Mesothelial cell of epicardium (in vitro differentiated cells): ENCODE results near the gene SIL1. TPM values are rescaled to one million over a fixed set of nuclear protein-coding genes. Genes with fewer than 3 reads are reported as not detected.

Source experiments
- DNase-seq, 2 experiments: peaks; one replicate each; pipeline ENCODE4 v3.0.0; 2021; ENCODE audit warnings: low spot score in 2 of 2; ENCODE audit not compliant: unreplicated experiment in 2 of 2
- H3K27ac Mint-ChIP-seq: 2 replicates; pipeline ENCODE4 v1.8.0; 2021; ENCODE audit warnings: mixed read lengths
- H3K27me3 Mint-ChIP-seq: 2 replicates; pipeline ENCODE4 v1.8.0; 2021; ENCODE audit warnings: low read depth, mixed read lengths
- H3K36me3 Mint-ChIP-seq: 2 replicates; pipeline ENCODE4 v1.8.0; 2021; ENCODE audit warnings: mixed read lengths
- H3K4me1 Mint-ChIP-seq: 2 replicates; pipeline ENCODE4 v1.8.0; 2021; ENCODE audit warnings: mixed read lengths
- H3K4me3 Mint-ChIP-seq: 2 replicates; pipeline ENCODE4 v1.8.0; 2021; ENCODE audit warnings: mild to moderate bottlenecking, moderate library complexity, mixed read lengths
- H3K9me3 Mint-ChIP-seq: 2 replicates; pipeline ENCODE4 v1.8.0; 2021; ENCODE audit warnings: mixed read lengths
- total RNA-seq: library from RNA; stranded (reverse); gene quantifications from 3 replicates; pipeline ENCODE4 v1.2.1, GENCODE V29; 2021
- TF ChIP-seq, protein P1 (sequence below): fragments of 200-600 bp; sonication (generic); IDR thresholded peaks from one replicate; pipeline ENCODE4 v1.5.0; 2021; ENCODE audit warnings: antibody characterized with exemption; ENCODE audit not compliant: unreplicated experiment

SIL1 gene
- total RNA-seq, 1 donor from 2014 or later, result 46.2 TPM

DNA sequence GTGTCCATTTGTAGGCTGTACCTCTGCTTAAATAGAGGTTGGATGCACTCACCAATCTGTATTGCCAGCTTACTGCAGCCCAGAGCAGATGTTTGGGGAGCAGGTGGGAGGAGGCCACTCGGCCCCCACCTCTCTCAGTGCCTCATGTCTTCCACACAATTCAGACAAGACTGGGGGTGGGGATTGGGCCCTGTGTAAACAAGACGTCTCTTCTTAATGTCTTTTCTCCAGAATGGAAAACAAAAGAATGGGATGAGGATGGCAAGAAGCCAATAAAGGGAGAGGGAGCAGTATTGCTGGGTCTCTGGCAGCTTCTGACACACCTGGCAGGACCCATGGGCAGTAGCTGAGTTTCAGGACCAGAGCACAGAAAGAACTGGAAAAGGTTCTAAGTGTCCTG is 64.9 kb downstream of the SIL1 start:
- TF ChIP-seq, protein P1, sequence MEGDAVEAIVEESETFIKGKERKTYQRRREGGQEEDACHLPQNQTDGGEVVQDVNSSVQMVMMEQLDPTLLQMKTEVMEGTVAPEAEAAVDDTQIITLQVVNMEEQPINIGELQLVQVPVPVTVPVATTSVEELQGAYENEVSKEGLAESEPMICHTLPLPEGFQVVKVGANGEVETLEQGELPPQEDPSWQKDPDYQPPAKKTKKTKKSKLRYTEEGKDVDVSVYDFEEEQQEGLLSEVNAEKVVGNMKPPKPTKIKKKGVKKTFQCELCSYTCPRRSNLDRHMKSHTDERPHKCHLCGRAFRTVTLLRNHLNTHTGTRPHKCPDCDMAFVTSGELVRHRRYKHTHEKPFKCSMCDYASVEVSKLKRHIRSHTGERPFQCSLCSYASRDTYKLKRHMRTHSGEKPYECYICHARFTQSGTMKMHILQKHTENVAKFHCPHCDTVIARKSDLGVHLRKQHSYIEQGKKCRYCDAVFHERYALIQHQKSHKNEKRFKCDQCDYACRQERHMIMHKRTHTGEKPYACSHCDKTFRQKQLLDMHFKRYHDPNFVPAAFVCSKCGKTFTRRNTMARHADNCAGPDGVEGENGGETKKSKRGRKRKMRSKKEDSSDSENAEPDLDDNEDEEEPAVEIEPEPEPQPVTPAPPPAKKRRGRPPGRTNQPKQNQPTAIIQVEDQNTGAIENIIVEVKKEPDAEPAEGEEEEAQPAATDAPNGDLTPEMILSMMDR, result no peak
- Mint-ChIP-seq H3K4me1 (peaks cover 48% of the 10 kb centered on the region), H3K27ac (peak overlapping the region; percentile 3), H3K27me3 (no peaks in the 10 kb centered on the region), H3K4me3 (no peak overlapping the region), H3K36me3 (no peaks in the 10 kb centered on the region), H3K9me3 (no peaks in the 10 kb centered on the region)
- DNase-seq, result no peak

DNA sequence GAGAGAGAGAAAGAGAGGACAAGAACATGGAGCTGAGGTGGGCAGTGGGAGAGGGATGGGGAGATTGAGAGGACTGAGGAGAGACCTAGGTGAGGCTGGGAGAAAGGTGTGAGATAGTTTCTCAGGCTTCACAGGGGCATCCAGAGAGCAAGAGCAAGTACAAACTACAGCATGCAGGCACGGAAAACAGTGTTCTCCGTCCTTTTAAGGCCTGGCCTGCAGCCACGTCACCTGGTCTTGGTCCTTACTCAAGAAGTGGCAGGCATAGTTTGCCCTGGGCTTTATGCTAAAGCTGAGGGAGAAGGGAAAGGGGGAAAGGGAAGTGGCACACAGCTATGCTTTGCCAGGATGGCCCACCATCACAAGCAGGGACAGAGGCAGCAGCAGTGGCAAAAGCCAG is 65.7 kb downstream of the SIL1 start:
- no peak overlapping the region for H3K4me3 Mint-ChIP-seq
- H3K27ac Mint-ChIP-seq, result peak overlapping the region; percentile 47
- peaks cover 42% of the 10 kb centered on the region for H3K4me1 Mint-ChIP-seq
- H3K9me3 Mint-ChIP-seq, result no peaks in the 10 kb centered on the region
- no peaks in the 10 kb centered on the region for H3K36me3 Mint-ChIP-seq
- no peaks in the 10 kb centered on the region for H3K27me3 Mint-ChIP-seq
- TF ChIP-seq, protein P1, result no peak
- no peak for DNase-seq

DNA sequence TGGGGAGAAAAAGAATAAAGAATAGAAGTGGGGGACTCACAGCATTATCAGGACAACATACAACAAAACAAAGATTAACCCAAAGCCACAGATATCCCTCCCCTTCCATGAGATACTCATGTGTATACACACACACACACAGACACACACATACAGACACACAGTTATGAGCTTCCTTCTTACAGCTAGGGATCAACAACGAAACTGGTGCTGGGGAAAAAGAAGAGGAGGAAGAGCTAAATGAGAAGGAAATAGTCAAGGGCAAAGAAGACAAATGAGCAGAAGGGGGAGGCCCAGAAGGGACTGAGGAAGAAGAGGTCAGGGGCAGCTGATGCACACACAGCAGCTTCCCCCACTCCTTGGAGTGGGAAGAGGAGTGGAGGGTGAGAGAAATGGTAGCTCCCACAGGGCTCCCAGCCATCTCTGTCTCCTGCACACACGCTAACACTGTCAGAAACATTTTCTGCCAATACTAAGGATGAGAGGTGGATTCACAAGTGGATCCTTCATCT is 66.2 kb downstream of the SIL1 start:
- Mint-ChIP-seq H3K4me1 (peaks cover 43% of the 10 kb centered on the region), H3K9me3 (no peaks in the 10 kb centered on the region), H3K36me3 (peaks cover under 1% of the 10 kb centered on the region), H3K27ac (peak overlapping the region; percentile 47), H3K27me3 (no peaks in the 10 kb centered on the region), H3K4me3 (no peak overlapping the region)
- TF ChIP-seq, protein P1, result no peak
- no peak for DNase-seq

DNA sequence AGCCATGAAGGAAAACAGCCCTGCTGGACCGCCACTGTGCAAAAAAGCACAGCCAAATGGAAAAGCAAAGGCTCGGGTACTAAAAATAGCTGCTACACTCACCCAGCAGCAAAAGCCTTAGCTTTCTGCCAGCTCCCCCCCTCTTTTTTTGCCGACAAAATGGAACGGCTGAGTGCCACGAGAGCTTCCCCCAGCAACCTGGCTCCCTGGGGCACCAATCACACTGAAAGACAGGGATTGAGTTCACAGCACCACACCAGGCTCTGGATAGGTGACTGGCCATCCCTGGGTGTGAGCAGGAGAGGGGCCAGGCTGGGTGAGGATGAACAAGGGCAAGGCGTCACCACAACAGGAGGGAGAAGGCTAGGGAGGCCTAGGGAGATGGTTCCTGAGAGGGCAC is 66.7 kb downstream of the SIL1 start:
- Mint-ChIP-seq H3K4me3 (no peak overlapping the region), H3K27ac (peak overlapping the region; percentile 47), H3K9me3 (no peaks in the 10 kb centered on the region), H3K36me3 (peaks cover 2% of the 10 kb centered on the region), H3K4me1 (peaks cover 48% of the 10 kb centered on the region), H3K27me3 (no peaks in the 10 kb centered on the region)
- no peak for DNase-seq
- TF ChIP-seq, protein P1, result no peak

DNA sequence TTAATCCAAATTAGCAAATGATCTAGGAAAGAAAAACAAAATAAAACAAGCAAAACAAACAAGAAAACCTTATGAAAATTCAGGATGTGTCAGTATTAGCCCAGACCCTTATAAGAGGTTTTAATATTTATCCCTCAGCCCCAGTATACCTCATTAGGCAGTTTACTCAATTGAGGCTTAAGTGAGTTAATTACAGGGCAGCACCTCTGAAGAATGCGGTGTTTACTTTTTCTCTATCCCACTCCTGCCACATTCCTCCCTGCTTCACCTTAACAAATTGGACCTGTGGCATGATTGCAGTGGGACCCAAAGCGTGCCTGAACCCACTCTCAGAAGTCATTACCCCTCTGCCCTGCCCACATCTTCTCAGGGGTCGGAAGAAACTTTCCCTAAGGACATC is 67.1 kb downstream of the SIL1 start:
- DNase-seq, result no peak
- peak overlapping the region; percentile 48 for H3K27ac Mint-ChIP-seq
- H3K9me3 Mint-ChIP-seq, result no peaks in the 10 kb centered on the region
- H3K4me3 Mint-ChIP-seq, result no peak overlapping the region
- peaks cover 52% of the 10 kb centered on the region for H3K4me1 Mint-ChIP-seq
- peaks cover 2% of the 10 kb centered on the region for H3K36me3 Mint-ChIP-seq
- TF ChIP-seq, protein P1, result no peak
- H3K27me3 Mint-ChIP-seq, result no peaks in the 10 kb centered on the region

DNA sequence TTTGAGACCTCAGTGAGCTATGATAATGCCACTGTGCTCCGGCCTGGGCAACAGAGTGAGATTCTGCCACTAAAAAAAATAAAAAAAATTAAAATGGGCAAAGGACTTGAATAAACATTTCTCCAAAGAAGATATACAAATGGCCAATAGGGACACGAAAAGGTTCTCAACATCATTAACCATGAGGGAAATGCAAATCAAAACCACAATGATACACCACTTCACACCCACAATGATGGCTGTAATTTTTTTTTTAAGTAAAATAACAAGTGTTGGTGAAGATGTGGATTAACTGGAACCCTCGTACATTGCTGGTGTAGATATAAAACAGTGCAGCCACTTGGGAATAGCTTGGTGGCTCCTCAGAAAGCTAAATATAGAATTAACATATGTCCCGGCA is 68.0 kb downstream of the SIL1 start:
- Mint-ChIP-seq H3K27ac (no peak overlapping the region), H3K27me3 (no peaks in the 10 kb centered on the region), H3K9me3 (no peaks in the 10 kb centered on the region), H3K36me3 (peaks cover 2% of the 10 kb centered on the region), H3K4me3 (no peak overlapping the region), H3K4me1 (peaks cover 56% of the 10 kb centered on the region)
- TF ChIP-seq, protein P1, result no peak
- DNase-seq, result no peak
